Neuronal stem cell (in vitro differentiated cells): ENCODE data around the gene MCTP1.

Source experiments
- DNase-seq: peaks from one replicate; pipeline ENCODE4 v3.0.0-alpha.2; 2013; ENCODE audit warnings: low spot score
- H2AFZ ChIP-seq: one replicate; pipeline ENCODE4 v1.6.1; 2013; ENCODE audit warnings: mild to moderate bottlenecking, low read length, inconsistent platforms
- H2AK5ac ChIP-seq: 2 replicates; pipeline ENCODE4 v1.6.1; 2013; ENCODE audit warnings: low read depth, mild to moderate bottlenecking, inconsistent platforms, low read length, moderate library complexity, mixed read lengths
- H2BK120ac ChIP-seq: 2 replicates; pipeline ENCODE4 v1.6.1; 2013; ENCODE audit warnings: low read depth, mild to moderate bottlenecking, inconsistent platforms, low read length, moderate library complexity, mixed read lengths
- H2BK12ac ChIP-seq: one replicate; pipeline ENCODE4 v1.6.1; 2013; ENCODE audit warnings: low read length, inconsistent platforms
- H2BK15ac ChIP-seq: 2 replicates; pipeline ENCODE4 v1.6.1; 2013; ENCODE audit warnings: mild to moderate bottlenecking, low read length, inconsistent platforms, mixed read lengths
- H2BK5ac ChIP-seq: one replicate; pipeline ENCODE4 v1.6.1; 2013; ENCODE audit warnings: inconsistent platforms, mild to moderate bottlenecking, low read length, moderate library complexity
- H3K14ac ChIP-seq: one replicate; pipeline ENCODE4 v1.6.1; 2013; ENCODE audit warnings: low read length, inconsistent platforms
- H3K18ac ChIP-seq: 2 replicates; pipeline ENCODE4 v1.6.1; 2013; ENCODE audit warnings: low read length, inconsistent platforms
- H3K23ac ChIP-seq: 2 replicates; pipeline ENCODE4 v1.6.1; 2013; ENCODE audit warnings: low read depth, mild to moderate bottlenecking, mixed read lengths, low read length, inconsistent platforms; ENCODE audit not compliant: poor library complexity
- H3K27ac ChIP-seq: replicated peaks from 3 replicates; pipeline ENCODE4 v1.5.1; 2013; ENCODE audit warnings: low read length, inconsistent platforms
- H3K27me3 ChIP-seq, 3 experiments: 2 replicates each; pipeline ENCODE4 v1.6.1; 2013; ENCODE audit warnings: low read length in 3 of 3, mild to moderate bottlenecking in 2 of 3, inconsistent platforms in 1 of 3, low read depth in 1 of 3, mixed read lengths in 1 of 3, moderate library complexity in 1 of 3; ENCODE audit not compliant: control insufficient read depth in 3 of 3, insufficient read depth in 3 of 3
- H3K36me3 ChIP-seq, 2 donors: replicated peaks in 1 of 2; 2 replicates each; pipeline ENCODE4 v1.6.1; 2013; ENCODE audit warnings: low read length in 2 of 2; ENCODE audit not compliant: control insufficient read depth in 2 of 2, insufficient read depth in 2 of 2
- H3K4ac ChIP-seq: 2 replicates; pipeline ENCODE4 v1.6.1; 2013; ENCODE audit warnings: inconsistent platforms, mild to moderate bottlenecking, low read length, moderate library complexity
- H3K4me1 ChIP-seq, 2 donors: 1 replicate in 1 of 2; 2 replicates in 1 of 2; pipeline ENCODE4 v1.6.1; 2013; ENCODE audit warnings: low read length in 2 of 2, low read depth in 1 of 2; ENCODE audit not compliant: control insufficient read depth in 2 of 2, insufficient read depth in 1 of 2
- H3K4me2 ChIP-seq: one replicate; pipeline ENCODE4 v1.6.1; 2013; ENCODE audit warnings: mild to moderate bottlenecking, low read length, inconsistent platforms; ENCODE audit not compliant: insufficient read depth, poor library complexity, severe bottlenecking
- H3K4me3 ChIP-seq, 2 donors: 2 replicates each; pipeline ENCODE4 v1.5.1; 2013; ENCODE audit warnings: low read length in 2 of 2, mild to moderate bottlenecking in 2 of 2, inconsistent platforms in 1 of 2, moderate library complexity in 1 of 2
- H3K79me1 ChIP-seq: one replicate; pipeline ENCODE4 v1.6.1; 2013; ENCODE audit warnings: low read depth, mild to moderate bottlenecking, inconsistent platforms, low read length, moderate library complexity
- H3K9ac ChIP-seq: one replicate; pipeline ENCODE4 v1.6.1; 2013; ENCODE audit warnings: mild to moderate bottlenecking, low read depth, low read length, inconsistent platforms; ENCODE audit not compliant: poor library complexity
- H3K9me3 ChIP-seq, 2 donors: replicated peaks in 1 of 2; 2 replicates each; pipeline versions ENCODE3 to v1.6.1; 2013; ENCODE audit warnings: low read length in 2 of 2, mild to moderate bottlenecking in 2 of 2, inconsistent platforms in 1 of 2, low read depth in 1 of 2, mixed read lengths in 1 of 2, moderate library complexity in 1 of 2; ENCODE audit not compliant: control insufficient read depth in 2 of 2, insufficient read depth in 1 of 2
- H4K8ac ChIP-seq: one replicate; pipeline ENCODE4 v1.6.1; 2013; ENCODE audit warnings: low read depth, mild to moderate bottlenecking, inconsistent platforms, low read length, moderate library complexity
- H4K91ac ChIP-seq: one replicate; pipeline ENCODE4 v1.6.1; 2013; ENCODE audit warnings: low read length, low read depth, mild to moderate bottlenecking, inconsistent platforms; ENCODE audit not compliant: poor library complexity
- WGBS, 2 donors: extraction: QIAGEN DNeasy Blood & Tissue Kit; methylation state at CpG; one replicate each; pipeline ENCODE4 v1.1.7; 2013; ENCODE audit warnings: missing lambda C conversion rate in 2 of 2, mixed read lengths in 1 of 2; ENCODE audit not compliant: insufficient read length in 2 of 2, insufficient replicate concordance in 1 of 2; ENCODE audit errors: extremely low coverage in 2 of 2; 5-methylcytosine and 5-hydroxymethylcytosine counted together

The MCTP1 gene

DNA sequence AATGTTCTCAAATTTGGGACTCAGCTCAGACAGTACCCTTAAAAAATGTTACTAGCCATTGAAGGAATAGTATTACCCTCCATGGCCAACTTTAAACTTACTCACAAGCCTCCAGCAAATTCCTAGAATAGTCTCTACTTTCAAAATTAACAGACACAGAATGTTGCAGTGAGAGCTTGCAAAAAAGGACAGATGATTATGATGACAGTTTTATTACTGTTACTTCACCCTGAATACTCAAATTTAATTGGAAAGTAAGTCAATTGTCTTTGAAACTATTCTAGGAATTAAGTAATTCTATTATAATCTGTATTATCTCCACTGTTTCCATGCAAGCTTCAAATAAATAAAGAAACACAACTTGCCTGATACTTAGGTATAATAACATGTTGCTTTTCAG, 378.1 kb downstream of the MCTP1 start:
- Histone ChIP-seq H3K27ac (no peak overlapping the region), H3K4me2 (no peak overlapping the region), H3K36me3 (no peaks in the 10 kb centered on the region), H3K23ac (no peak overlapping the region), H2BK5ac (no peak overlapping the region), H4K91ac (no peak overlapping the region), H2AK5ac (no peak overlapping the region), H2BK12ac (no peak overlapping the region), H3K4me1 (no peaks in the 10 kb centered on the region), H3K27me3 (no peaks in the 10 kb centered on the region), H2BK120ac (no peak overlapping the region), H2BK15ac (no peak overlapping the region), H2AFZ (no peak overlapping the region), H3K18ac (no peak overlapping the region), H3K9me3 (no peaks in the 10 kb centered on the region), H4K8ac (no peak overlapping the region), H3K14ac (no peak overlapping the region), H3K4ac (no peak overlapping the region), H3K9ac (no peak overlapping the region), H3K4me3 (no peak overlapping the region), H3K79me1 (no peaks in the 10 kb centered on the region)
- DNase-seq = no peak

- H3K4ac ChIP-seq = no peak overlapping the region
Observed at GRCh38 chr5:94903726-94904125, 381.2 kb downstream of the MCTP1 start.

GRCh38 chr5:94901191-94901979, 383.5 kb downstream of the MCTP1 start:
- H3K36me3 ChIP-seq = no peaks in the 10 kb centered on the region
- no peaks in the 10 kb centered on the region for H3K79me1 ChIP-seq
- no peaks in the 10 kb centered on the region for H3K9me3 ChIP-seq
- no peak overlapping the region for H3K23ac ChIP-seq
- no peak overlapping the region for H3K4me3 ChIP-seq
- H3K27ac ChIP-seq = no peak overlapping the region
- no CpG with 5 or more reads among the region's 5 CpGs for WGBS, 2 donors
- H2AFZ ChIP-seq = no peak overlapping the region
- no peak overlapping the region for H3K14ac ChIP-seq
- H2BK15ac ChIP-seq = no peak overlapping the region
- DNase-seq = no peak
- no peak overlapping the region for H3K4ac ChIP-seq
- H3K4me2 ChIP-seq = no peak overlapping the region
- H4K91ac ChIP-seq = no peak overlapping the region
- no peaks in the 10 kb centered on the region for H3K4me1 ChIP-seq
- H2BK120ac ChIP-seq = no peak overlapping the region
- no peak overlapping the region for H3K9ac ChIP-seq
- no peak overlapping the region for H2AK5ac ChIP-seq
- H2BK5ac ChIP-seq = no peak overlapping the region
- no peak overlapping the region for H2BK12ac ChIP-seq
- H3K27me3 ChIP-seq = no peaks in the 10 kb centered on the region
- no peak overlapping the region for H3K18ac ChIP-seq
- H4K8ac ChIP-seq = no peak overlapping the region

More at GRCh38 chr5:94903726-94904125, 381.2 kb downstream of the MCTP1 start:
- Histone ChIP-seq H3K18ac (no peak overlapping the region), H4K8ac (no peak overlapping the region), H3K14ac (no peak overlapping the region), H3K4me3 (no peak overlapping the region), H3K36me3 (no peaks in the 10 kb centered on the region), H2BK12ac (no peak overlapping the region), H2BK5ac (no peak overlapping the region), H3K79me1 (no peaks in the 10 kb centered on the region), H3K27me3 (no peaks in the 10 kb centered on the region), H4K91ac (no peak overlapping the region), H2BK15ac (no peak overlapping the region), H2AK5ac (no peak overlapping the region), H3K27ac (no peak overlapping the region), H3K4me1 (no peaks in the 10 kb centered on the region), H2BK120ac (no peak overlapping the region), H3K4me2 (no peak overlapping the region), H3K9ac (no peak overlapping the region), H2AFZ (no peak overlapping the region), H3K23ac (no peak overlapping the region), H3K9me3 (no peaks in the 10 kb centered on the region)
- no peak for DNase-seq
- WGBS, 2 donors = no CpG with 5 or more reads among the region's 3 CpGs

- Histone ChIP-seq H3K27me3 (no peaks in the 10 kb centered on the region), H2AK5ac (no peak overlapping the region), H3K4me1 (no peaks in the 10 kb centered on the region), H3K9me3 (no peaks in the 10 kb centered on the region), H3K4me2 (no peak overlapping the region), H3K27ac (no peak overlapping the region), H2AFZ (no peak overlapping the region), H3K14ac (no peak overlapping the region), H2BK5ac (no peak overlapping the region), H4K91ac (no peak overlapping the region), H2BK12ac (no peak overlapping the region), H3K4ac (no peak overlapping the region), H3K4me3 (no peak overlapping the region), H3K23ac (no peak overlapping the region), H3K79me1 (no peaks in the 10 kb centered on the region), H3K18ac (no peak overlapping the region), H4K8ac (no peak overlapping the region), H3K36me3 (no peaks in the 10 kb centered on the region), H2BK120ac (no peak overlapping the region), H2BK15ac (no peak overlapping the region), H3K9ac (no peak overlapping the region)
- DNase-seq = no peak
- WGBS, 2 donors = no CpG with 5 or more reads among the region's 3 CpGs
Observed at GRCh38 chr5:94900006-94900505, 384.8 kb downstream of the MCTP1 start.
